GM12891 (cell line): Measurements from ENCODE around the gene PDLIM1.

Experiments used
- PAX5 ChIP-seq: IDR thresholded peaks from 2 replicates; pipeline ENCODE4 v1.6.1; 2011; ENCODE audit warnings: low read length, moderate library complexity, mild to moderate bottlenecking; ENCODE audit not compliant: insufficient read depth, severe bottlenecking
- POLR2A ChIP-seq: IDR thresholded peaks from 2 replicates; pipeline ENCODE4 v1.6.1; 2011; ENCODE audit warnings: low read depth, low read length, control low read depth
- POLR2AphosphoS5 ChIP-seq: IDR thresholded peaks from 2 replicates; pipeline ENCODE4 v1.6.1; 2011; ENCODE audit warnings: low read depth, low read length, control low read depth

GRCh38 chr10:95329296-95329695 lies 38.5 kb upstream of the PDLIM1 start:
- TF ChIP-seq POLR2A (no peak), POLR2AphosphoS5 (no peak), PAX5 (no peak)
